ENCODE results near the gene KRTAP2-3.

DNA sequence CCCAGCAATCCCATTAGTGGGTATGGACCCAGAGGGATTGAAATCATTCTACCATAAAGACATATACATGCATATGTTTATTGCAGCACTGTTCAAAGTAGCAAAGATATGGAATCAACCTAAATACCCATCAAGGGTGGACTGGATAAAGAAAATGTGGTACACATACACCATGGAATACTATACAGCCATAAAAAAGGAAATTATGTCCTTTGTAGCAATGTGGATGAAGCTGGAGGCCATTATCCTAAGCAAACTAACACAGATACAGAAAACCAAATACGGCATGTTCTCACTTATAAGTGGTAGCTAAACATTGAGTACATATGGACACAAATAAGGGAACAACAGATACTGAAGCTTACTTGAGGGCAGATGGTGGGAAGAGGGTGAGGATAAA lies 2.4 kb downstream of the KRTAP2-3 start:
- TF ChIP-seq CTCF (conservative IDR thresholded peaks at IDR 0.05) (no peak), ZFX (IDR thresholded peaks at IDR 0.05) (no peak)

All from C4-2B (cell line).